SJCRH30 (cell line): ENCODE measurements around the gene OLFM1. TPM values are rescaled to one million over a fixed set of nuclear protein-coding genes. Genes with fewer than 3 reads are reported as not detected.

Experiments used
- DNase-seq, 2 experiments: peaks; one replicate each; pipeline ENCODE4 v3.0.0-alpha.2; 2015 to 2020
- H3K27ac ChIP-seq: fragments of 250-450 bp; sonication (Bioruptor Pico); 2 replicates; pipeline ENCODE4 v1.5.1; 2020; ENCODE audit warnings: mild to moderate bottlenecking, moderate library complexity
- H3K27me3 ChIP-seq: fragments of 250-450 bp; sonication (Bioruptor Pico); 2 replicates; pipeline ENCODE4 v1.5.1; 2020; ENCODE audit warnings: mild to moderate bottlenecking, moderate library complexity
- H3K36me3 ChIP-seq: fragments of 250-450 bp; sonication (Bioruptor Pico); 2 replicates; pipeline ENCODE4 v1.5.1; 2020; ENCODE audit warnings: mild to moderate bottlenecking, moderate library complexity
- H3K4me1 ChIP-seq: fragments of 250-450 bp; sonication (Bioruptor Pico); 2 replicates; pipeline ENCODE4 v1.5.1; 2020; ENCODE audit warnings: mild to moderate bottlenecking, moderate library complexity
- H3K4me3 ChIP-seq: fragments of 250-450 bp; sonication (Bioruptor Pico); 2 replicates; pipeline ENCODE4 v1.5.1; 2020; ENCODE audit warnings: mild to moderate bottlenecking, moderate library complexity
- H3K9me3 ChIP-seq: fragments of 250-450 bp; sonication (Bioruptor Pico); replicated peaks from 2 replicates; pipeline ENCODE4 v1.5.1; 2020; ENCODE audit warnings: mild to moderate bottlenecking, moderate library complexity
- total RNA-seq: library from RNA; depleted of rRNA; stranded (reverse); fragments of >200 nt; shearing (Covaris generic); gene quantifications from 2 replicates; pipeline ENCODE4 v1.2.3, GENCODE V29; 2014; rRNA removed

The OLFM1 gene
- not detected in 2 replicates for total RNA-seq

DNA sequence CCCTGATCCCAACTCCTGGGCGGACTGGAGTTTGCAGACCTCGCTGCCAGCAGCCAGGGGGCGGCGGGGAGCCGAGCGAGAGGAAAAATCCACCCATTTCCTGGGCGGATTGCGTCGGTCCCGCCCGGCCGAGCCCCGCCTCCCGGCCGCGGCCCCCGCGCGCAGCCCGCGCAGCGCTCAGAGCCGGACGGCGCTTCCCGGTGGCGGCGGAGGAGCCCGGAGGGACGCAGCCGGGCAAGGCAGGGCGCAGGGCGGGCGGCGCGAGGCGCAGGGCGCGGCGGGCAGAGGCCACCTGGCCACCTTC is at the start of gene OLFM1:
Gene OLFM1 (plus strand): TSS at position 180 of the 304 bp plus-strand sequence. CDS start 322 bp downstream, outside the sequence.
- DNase-seq, result no peak
- Histone ChIP-seq H3K27me3 (peaks cover 27% of the 10 kb centered on the region; the same call in 1 of the 2 replicates), H3K27ac (no peak within 1 kb of the TSS), H3K4me3 (no peak within 1 kb of the TSS), H3K4me1 (no peaks in the 10 kb centered on the region), H3K9me3 (no peaks in the 10 kb centered on the region), H3K36me3 (no peaks in the 10 kb centered on the region)

GRCh38 chr9:135038331-135038730 is 49.1 kb upstream of the OLFM1 start:
- no peak overlapping the region for H3K4me3 ChIP-seq
- DNase-seq, result no peak
- H3K27ac ChIP-seq, result no peak overlapping the region
- H3K36me3 ChIP-seq, result no peaks in the 10 kb centered on the region
- H3K4me1 ChIP-seq, result no peaks in the 10 kb centered on the region
- H3K27me3 ChIP-seq, result peaks cover 24% of the 10 kb centered on the region; the same call in 1 of the 2 replicates
- no peaks in the 10 kb centered on the region for H3K9me3 ChIP-seq

GRCh38 chr9:135038826-135039225 is 48.6 kb upstream of the OLFM1 start:
- H3K4me3 ChIP-seq, result no peak overlapping the region
- H3K4me1 ChIP-seq, result no peaks in the 10 kb centered on the region
- DNase-seq, result no peak
- H3K27ac ChIP-seq, result no peak overlapping the region
- H3K9me3 ChIP-seq, result no peaks in the 10 kb centered on the region
- no peaks in the 10 kb centered on the region for H3K36me3 ChIP-seq
- H3K27me3 ChIP-seq, result peaks cover 26% of the 10 kb centered on the region; the same call in 1 of the 2 replicates

GRCh38 chr9:135039266-135039870 is 48.1 kb upstream of the OLFM1 start:
- Histone ChIP-seq H3K4me3 (no peak overlapping the region), H3K27ac (no peak overlapping the region), H3K36me3 (no peaks in the 10 kb centered on the region), H3K4me1 (no peaks in the 10 kb centered on the region), H3K9me3 (no peaks in the 10 kb centered on the region), H3K27me3 (peaks cover 29% of the 10 kb centered on the region; the same call in 1 of the 2 replicates)
- DNase-seq, result no peak

GRCh38 chr9:135039916-135040645 is 47.4 kb upstream of the OLFM1 start:
- Histone ChIP-seq H3K27ac (no peak overlapping the region), H3K4me3 (no peak overlapping the region), H3K27me3 (peaks cover 30% of the 10 kb centered on the region; the same call in 1 of the 2 replicates), H3K4me1 (no peaks in the 10 kb centered on the region), H3K36me3 (no peaks in the 10 kb centered on the region), H3K9me3 (no peaks in the 10 kb centered on the region)
- DNase-seq, result no peak

DNA sequence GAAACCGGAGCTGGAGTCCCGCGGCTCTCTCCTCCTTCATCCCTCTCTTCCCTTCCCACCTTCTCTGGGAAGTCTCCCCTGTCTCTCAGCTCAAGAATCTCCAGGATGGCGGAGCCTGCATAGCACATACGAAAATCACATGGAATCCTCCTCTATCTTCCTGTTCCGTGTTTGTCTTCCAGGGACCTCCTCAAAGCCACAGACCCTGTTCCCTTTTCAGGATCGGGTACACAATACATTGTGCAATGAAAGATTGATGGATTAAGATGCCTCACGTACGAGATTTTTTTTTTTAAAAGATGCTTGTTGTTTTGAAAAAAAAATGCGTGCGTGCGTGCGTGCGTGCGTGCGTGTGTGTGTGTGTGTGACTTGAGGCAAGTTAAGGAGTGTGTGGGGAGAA is 46.6 kb upstream of the OLFM1 start:
- Histone ChIP-seq H3K27ac (no peak overlapping the region), H3K9me3 (no peaks in the 10 kb centered on the region), H3K36me3 (no peaks in the 10 kb centered on the region), H3K4me1 (no peaks in the 10 kb centered on the region), H3K4me3 (no peak overlapping the region), H3K27me3 (peaks cover 30% of the 10 kb centered on the region; the same call in 1 of the 2 replicates)
- DNase-seq, result no peak

DNA sequence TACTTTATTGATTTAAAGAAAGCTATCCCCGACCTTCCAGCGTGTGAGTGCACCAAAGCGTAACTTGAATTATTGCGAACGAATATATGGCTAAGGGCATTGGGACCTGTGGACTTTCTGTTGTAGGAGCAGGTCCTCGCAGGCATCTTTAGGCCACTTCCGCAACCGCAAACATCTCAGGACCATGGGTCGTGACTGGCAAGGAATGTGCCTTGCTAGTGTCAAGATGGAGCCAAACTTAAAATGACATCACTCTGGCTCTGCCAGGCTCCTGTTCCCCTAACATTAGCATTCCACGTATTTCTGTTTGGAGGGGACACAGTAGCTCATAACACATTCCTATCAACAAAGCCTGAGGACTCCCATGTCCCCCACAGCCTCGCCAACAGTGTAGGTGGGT is 44.1 kb upstream of the OLFM1 start:
- no peak overlapping the region for H3K4me3 ChIP-seq
- no peaks in the 10 kb centered on the region for H3K9me3 ChIP-seq
- no peaks in the 10 kb centered on the region for H3K4me1 ChIP-seq
- H3K36me3 ChIP-seq, result no peaks in the 10 kb centered on the region
- H3K27ac ChIP-seq, result no peak overlapping the region
- peaks cover 26% of the 10 kb centered on the region for H3K27me3 ChIP-seq
- DNase-seq, result no peak

GRCh38 chr9:135045264-135045927 is 42.1 kb upstream of the OLFM1 start:
- H3K27me3 ChIP-seq, result peaks cover 20% of the 10 kb centered on the region
- H3K36me3 ChIP-seq, result no peaks in the 10 kb centered on the region
- no peak overlapping the region for H3K4me3 ChIP-seq
- H3K4me1 ChIP-seq, result no peaks in the 10 kb centered on the region
- DNase-seq, result no peak
- no peaks in the 10 kb centered on the region for H3K9me3 ChIP-seq
- H3K27ac ChIP-seq, result no peak overlapping the region

DNA sequence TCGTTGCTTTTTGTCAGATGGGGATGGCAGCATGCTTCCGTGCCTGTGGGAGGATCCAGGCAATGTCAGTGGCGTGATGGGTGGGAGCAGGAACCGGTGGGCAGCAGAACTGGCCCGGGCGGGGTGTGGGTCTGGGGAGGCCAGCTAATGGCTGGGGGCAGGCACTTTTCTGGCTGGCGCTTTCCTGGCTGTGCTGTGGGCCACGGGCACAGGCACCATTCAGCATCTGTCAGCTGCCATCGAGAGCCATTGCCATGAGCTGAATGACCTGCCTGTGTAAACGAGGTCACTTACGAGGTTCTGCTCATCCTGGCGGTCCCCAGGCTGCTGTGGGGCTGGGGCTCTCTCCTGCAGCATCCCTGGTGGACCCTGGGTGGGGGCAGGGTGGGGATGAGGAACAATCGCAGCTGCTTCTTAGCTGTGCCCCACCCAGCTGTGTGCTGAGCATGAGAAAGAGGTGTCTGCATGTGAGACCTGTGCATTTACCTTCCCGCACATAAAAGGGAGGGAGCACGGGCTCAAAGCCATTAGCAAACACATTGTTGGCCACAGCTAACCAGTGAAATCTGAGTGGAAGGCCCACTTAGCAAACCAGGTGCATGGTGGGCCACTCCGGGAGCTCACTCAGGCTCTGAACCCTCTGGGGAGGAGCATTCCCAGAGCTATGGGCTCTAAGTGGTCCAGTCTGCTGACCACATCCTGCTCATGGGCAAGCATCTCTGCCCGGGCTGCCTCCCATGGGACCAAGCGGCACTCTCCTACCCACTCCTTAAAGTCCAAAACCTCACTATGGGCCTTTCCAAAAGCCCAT is 41.3 kb upstream of the OLFM1 start:
- Histone ChIP-seq H3K27ac (no peak overlapping the region), H3K4me1 (no peaks in the 10 kb centered on the region), H3K36me3 (no peaks in the 10 kb centered on the region), H3K4me3 (no peak overlapping the region), H3K9me3 (no peaks in the 10 kb centered on the region), H3K27me3 (peaks cover 26% of the 10 kb centered on the region)
- no peak for DNase-seq

GRCh38 chr9:135046739-135047350 is 40.6 kb upstream of the OLFM1 start:
- H3K36me3 ChIP-seq, result no peaks in the 10 kb centered on the region
- H3K4me1 ChIP-seq, result no peaks in the 10 kb centered on the region
- H3K4me3 ChIP-seq, result no peak overlapping the region
- no peak for DNase-seq
- H3K27me3 ChIP-seq, result peaks cover 23% of the 10 kb centered on the region
- no peak overlapping the region for H3K27ac ChIP-seq
- H3K9me3 ChIP-seq, result no peaks in the 10 kb centered on the region

DNA sequence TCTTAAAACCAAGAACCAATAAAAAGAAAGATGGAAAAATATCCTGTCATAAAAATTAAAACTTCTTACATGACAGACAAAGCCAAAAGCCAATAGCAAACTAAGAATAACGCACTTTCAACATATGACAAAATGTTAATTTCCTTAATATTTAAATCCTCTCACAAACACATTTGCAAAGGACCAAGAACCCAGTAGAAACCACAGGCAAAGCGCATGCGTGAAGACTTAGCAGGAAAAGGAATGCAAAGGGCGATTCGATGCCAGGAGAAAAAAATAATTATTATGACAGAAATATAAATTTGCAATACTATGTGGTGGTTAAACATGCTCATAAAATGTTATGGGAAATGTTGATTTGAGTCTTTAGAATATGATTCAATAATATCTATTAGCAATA is 39.9 kb upstream of the OLFM1 start:
- no peak for DNase-seq
- Histone ChIP-seq H3K36me3 (no peaks in the 10 kb centered on the region), H3K4me3 (no peak overlapping the region), H3K9me3 (no peaks in the 10 kb centered on the region), H3K4me1 (no peaks in the 10 kb centered on the region), H3K27ac (no peak overlapping the region), H3K27me3 (peaks cover 22% of the 10 kb centered on the region)

DNA sequence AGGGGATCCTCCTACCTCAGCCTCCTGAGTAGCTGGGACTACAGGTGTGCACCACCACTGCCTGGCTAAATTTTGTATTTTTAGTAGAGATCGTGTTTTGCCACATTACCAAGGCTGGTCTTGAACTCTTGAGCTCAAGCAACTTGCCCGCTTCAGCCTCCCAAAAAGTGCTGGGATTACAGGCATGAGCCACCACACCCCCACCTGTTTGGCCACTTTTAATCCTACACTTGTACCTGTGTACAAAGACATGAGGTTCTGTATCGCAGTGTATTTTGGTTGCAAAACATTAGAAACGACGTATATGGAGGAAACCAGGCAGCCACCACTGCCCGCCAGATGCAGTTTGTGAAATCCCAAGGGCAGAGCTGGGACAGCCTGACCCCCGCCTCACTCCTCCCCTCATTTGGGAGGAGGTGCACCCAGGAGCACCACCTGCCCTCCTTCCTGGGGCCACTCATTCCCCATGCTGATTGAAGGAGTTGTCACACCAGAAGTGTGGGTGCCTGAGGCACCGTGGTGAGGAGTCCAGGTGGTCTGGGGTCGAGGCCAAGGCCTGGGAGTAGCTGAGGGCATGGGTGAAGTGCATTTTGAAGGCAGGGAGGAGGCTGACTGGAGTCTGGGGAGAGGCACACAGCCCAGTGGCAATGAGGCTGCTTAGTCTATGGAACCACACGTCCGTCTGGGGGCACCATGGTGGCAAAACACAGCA is 39.3 kb upstream of the OLFM1 start:
- Histone ChIP-seq H3K4me3 (no peak overlapping the region), H3K27ac (no peak overlapping the region), H3K27me3 (peaks cover 20% of the 10 kb centered on the region), H3K36me3 (no peaks in the 10 kb centered on the region), H3K9me3 (no peaks in the 10 kb centered on the region), H3K4me1 (no peaks in the 10 kb centered on the region)
- DNase-seq, result no peak

GRCh38 chr9:135048758-135049444 is 38.6 kb upstream of the OLFM1 start:
- Histone ChIP-seq H3K27me3 (peaks cover 16% of the 10 kb centered on the region), H3K9me3 (no peaks in the 10 kb centered on the region), H3K27ac (no peak overlapping the region), H3K4me1 (no peaks in the 10 kb centered on the region), H3K4me3 (no peak overlapping the region), H3K36me3 (no peaks in the 10 kb centered on the region)
- no peak for DNase-seq
